Prostate gland (tissue), 2 donors: ENCODE measurements around the gene MAMLD1.

Experiments
- CTCF ChIP-seq, 4 experiments: fragments of 200-600 bp in 2 of 4; fragments of 450-650 bp in 2 of 4; sonication (generic) in 2 of 4; IDR thresholded peaks; 1 replicate in 3 of 4; 2 replicates in 1 of 4; pipeline ENCODE4 v1.5.1; 2016 to 2019; ENCODE audit warnings: antibody characterized with exemption in 4 of 4, mild to moderate bottlenecking in 2 of 4, moderate library complexity in 2 of 4
- POLR2A ChIP-seq: fragments of 450-650 bp; IDR thresholded peaks from one replicate; pipeline ENCODE4 v1.6.1; 2016; ENCODE audit warnings: antibody characterized with exemption, mild to moderate bottlenecking
- POLR2AphosphoS5 ChIP-seq: sonication (generic); formaldehyde crosslinking; IDR thresholded peaks from one replicate; pipeline ENCODE4 v1.6.1; 2017; ENCODE audit warnings: antibody characterized with exemption

GRCh38 chrX:150495496-150495895 is 132.4 kb downstream of the MAMLD1 start:
- TF ChIP-seq CTCF (IDR thresholded peaks at IDR 0.05) = no peak
- no peak for TF ChIP-seq POLR2AphosphoS5
- no peak for TF ChIP-seq POLR2A
